Panc1 (cell line): Measurements from ENCODE around the gene NT5E.

ENCODE experiments used
- CTCF ChIP-seq: fragments of 450-650 bp; IDR thresholded peaks from 2 replicates; pipeline ENCODE4 v1.5.1; 2017; ENCODE audit warnings: mild to moderate bottlenecking
- POLR2AphosphoS5 ChIP-seq: IDR thresholded peaks from 2 replicates; pipeline ENCODE4 v1.6.1; 2012; ENCODE audit warnings: mild to moderate bottlenecking, low read depth, low read length, moderate library complexity
- REST ChIP-seq, 2 experiments: IDR thresholded peaks; 2 replicates each; pipeline ENCODE4 v1.6.1; 2011 to 2012; ENCODE audit warnings: low read depth in 2 of 2, control low read depth in 1 of 2, low read length in 1 of 2, mild to moderate bottlenecking in 1 of 2, moderate library complexity in 1 of 2; ENCODE audit not compliant: insufficient read depth in 1 of 2
- SIN3A ChIP-seq: IDR thresholded peaks from 2 replicates; pipeline ENCODE4 v1.6.1; 2012; ENCODE audit warnings: low read depth, mild to moderate bottlenecking, low read length, moderate library complexity, borderline replicate concordance; ENCODE audit not compliant: insufficient read depth

GRCh38 chr6:85412911-85413430 lies 36.9 kb upstream of the NT5E start:
- TF ChIP-seq POLR2AphosphoS5 (no peak), CTCF (no peak), REST (IDR thresholded peaks at IDR 0.05; ENCODE audit: insufficient read depth in 1 of 2, low read depth in 2 of 2, low read length in 1 of 2) (no peak), SIN3A (no peak)
